AG04449 (cell line): ENCODE measurements around the gene NAV2.

Experiments
- CTCF ChIA-PET: fragments of 350-600 bp; formaldehyde crosslinking; extraction: SDS; loops from one replicate; lab custom pipeline; 2021; ENCODE audit warnings: antibody characterized with exemption; lab: Yijun Ruan, JAX
- POLR2A ChIA-PET: fragments of 400-600, 350-600 bp; formaldehyde crosslinking; extraction: SDS; loops from one replicate; lab custom pipeline; 2020; ENCODE audit warnings: antibody characterized with exemption, inconsistent platforms; lab: Yijun Ruan, JAX
- DNase-seq: peaks from one replicate; pipeline ENCODE4 v3.0.0-alpha.2; 2010; ENCODE audit warnings: low read depth, low spot score
- H3K4me3 ChIP-seq: 2 replicates; pipeline ENCODE4 v1.5.1; 2011; ENCODE audit warnings: low read depth, mild to moderate bottlenecking, control low read depth, low read length
- CTCF ChIP-seq: IDR thresholded peaks from one replicate; pipeline ENCODE4 v1.5.1; 2011; ENCODE audit warnings: mild to moderate bottlenecking, moderate library complexity, low read length, control low read depth, inconsistent platforms; ENCODE audit not compliant: insufficient read depth; ENCODE audit errors: missing control alignments

Gene NAV2

GRCh38 chr11:20138707-20139106 lies 426.1 kb downstream of the NAV2 start:
- CTCF ChIA-PET, result interaction anchor here (5.2 to 8.4 kb wide), 2 partner anchors 10 to 235 kb away, joined by 29 to 138 read pairs; no protein-coding TSS in a partner anchor
- no peak overlapping the region for H3K4me3 ChIP-seq
- no peak for TF ChIP-seq CTCF
- POLR2A ChIA-PET, result no interaction called here
- no peak for DNase-seq

GRCh38 chr11:20154381-20154780 lies 441.7 kb downstream of the NAV2 start:
- DNase-seq, result peak; percentile 23
- CTCF ChIA-PET, result interaction anchor here (0.6 to 1.7 kb wide), 9 partner anchors 10 to 204 kb away, joined by 3 to 9 read pairs (median 3); no protein-coding TSS in a partner anchor
- TF ChIP-seq CTCF, result no peak
- POLR2A ChIA-PET, result no interaction called here
- no peak overlapping the region for H3K4me3 ChIP-seq

GRCh38 chr11:20155683-20156279 lies 443.1 kb downstream of the NAV2 start:
- no peak overlapping the region for H3K4me3 ChIP-seq
- TF ChIP-seq CTCF, result no peak
- CTCF ChIA-PET, result interaction anchor here (1.3 to 1.7 kb wide), 4 partner anchors 23 to 202 kb away, joined by 3 to 9 read pairs (median 4); no protein-coding TSS in a partner anchor
- no peak for DNase-seq
- POLR2A ChIA-PET, result no interaction called here

- POLR2A ChIA-PET, result no interaction called here
- DNase-seq, result no peak
- TF ChIP-seq CTCF, result no peak
- H3K4me3 ChIP-seq, result no peak overlapping the region
- CTCF ChIA-PET, result interaction anchor here (1.0 to 1.4 kb wide), 2 partner anchors 199 to 204 kb away, joined by 3 read pairs; no protein-coding TSS in a partner anchor
Observed at GRCh38 chr11:20156280-20156875, 443.7 kb downstream of the NAV2 start.

GRCh38 chr11:20156876-20157613 lies 444.4 kb downstream of the NAV2 start:
- CTCF ChIA-PET, result interaction anchor here (0.7 to 1.4 kb wide), 3 partner anchors 25 to 205 kb away, joined by 3 read pairs; no protein-coding TSS in a partner anchor
- DNase-seq, result no peak
- no peak overlapping the region for H3K4me3 ChIP-seq
- no peak for TF ChIP-seq CTCF
- POLR2A ChIA-PET, result no interaction called here

- H3K4me3 ChIP-seq, result no peak overlapping the region
- TF ChIP-seq CTCF, result no peak
- ChIA-PET CTCF (interaction anchor here (0.7 to 1.4 kb wide), 3 partner anchors 26 to 206 kb away, joined by 3 read pairs; no protein-coding TSS in a partner anchor), POLR2A (no interaction called here)
- no peak for DNase-seq
Observed at GRCh38 chr11:20157728-20158127, 445.1 kb downstream of the NAV2 start.
